Measurements from ENCODE around the gene PLCB2. TPM values are rescaled to one million over a fixed set of nuclear protein-coding genes. Genes with fewer than 3 reads are reported as not detected.

PLCB2 gene
- total RNA-seq, 5 donors from 2014 or later (not counting 1 experiment from before 2014, with no cell fraction given): 242 to 293 (median 245) TPM

GRCh38 chr15:40239404-40239692 is 68.4 kb downstream of the PLCB2 start:
- H3K9me3 ChIP-seq: no peaks in the 10 kb centered on the region
- H3K36me3 ChIP-seq (ENCODE audit: control insufficient read depth in 2 of 2, extremely low read depth in 1 of 2, insufficient read depth in 1 of 2, low read length in 1 of 2): no peaks in the 10 kb centered on the region
- H3K4me3 Mint-ChIP-seq: peak overlapping the region in 1 of 3 donors; percentile 40
- no peak for ATAC-seq (replicated peaks in 1 of 4)
- peak overlapping the region in 1 of 2 donors; percentile 46 for H3K4me3 ChIP-seq (ENCODE audit: control insufficient read depth in 1 of 2, extremely low read depth in 1 of 2, low read length in 1 of 2)
- ChIA-PET CTCF (interaction anchor here in 1 of 2 donors (0.6 kb wide), 1 partner anchor 22 kb away, joined by 3 read pairs; no protein-coding TSS in a partner anchor), POLR2A (interaction anchor here in 1 of 2 donors (1.0 kb wide), 1 partner anchor 11 kb away, joined by 3 read pairs; no protein-coding TSS in a partner anchor)
- H3K4me1 ChIP-seq (ENCODE audit: control insufficient read depth in 1 of 2, extremely low read depth in 1 of 2, insufficient read depth in 2 of 2, low read length in 2 of 2): peaks cover 0 to 11% of the 10 kb centered on the region in 2 experiments
- H3K27ac ChIP-seq (ENCODE audit: low read length): no peak overlapping the region
- peak in 1 of 35 experiments; percentile 5 for DNase-seq
- H3K9me3 Mint-ChIP-seq: no peaks in the 10 kb centered on the region
- peak overlapping the region in 1 of 2 donors; percentile 33 for H3K27ac Mint-ChIP-seq
- WGBS (ENCODE audit: insufficient coverage): 83% methylated on average over 2 of the region's 5 CpGs
- no peaks in the 10 kb centered on the region for H3K36me3 Mint-ChIP-seq
- H3K4me1 Mint-ChIP-seq: peaks cover 6 to 9% (median 9%) of the 10 kb centered on the region in 3 donors
- peaks cover 0 to 44% of the 10 kb centered on the region in 2 experiments for H3K27me3 ChIP-seq (replicated peaks in 1 of 2; ENCODE audit: control insufficient read depth in 2 of 2, extremely low read depth in 1 of 2, insufficient read depth in 2 of 2, low read length in 1 of 2)
- H3K27me3 Mint-ChIP-seq: peaks cover 16 to 30% of the 10 kb centered on the region in 2 donors

- no peaks in the 10 kb centered on the region for H3K9me3 ChIP-seq
- Mint-ChIP-seq H3K27me3 (peaks cover 16 to 30% of the 10 kb centered on the region in 2 donors), H3K36me3 (no peaks in the 10 kb centered on the region), H3K4me3 (peak within 1 kb of the TSS; percentile 17 to 49 (median 46)), H3K27ac (peak within 1 kb of the TSS in 1 of 2 donors; percentile 33), H3K4me1 (peaks cover 6 to 9% (median 9%) of the 10 kb centered on the region in 3 donors), H3K9me3 (no peaks in the 10 kb centered on the region)
- 4% methylated on average over 28 of the region's 39 CpGs for WGBS (ENCODE audit: insufficient coverage)
- CTCF ChIA-PET: interaction anchor here (0.6 to 0.7 kb wide), 3 partner anchors 16 to 101 kb away, joined by 3 to 10 read pairs (median 4); no protein-coding TSS in a partner anchor
- DNase-seq (peak in 9 of 35 experiments; percentile 2 to 27 (median 12)), ATAC-seq (replicated peaks in 1 of 4) (peak in 1 of 4 experiments; percentile 47)
- H3K36me3 ChIP-seq (ENCODE audit: control insufficient read depth in 2 of 2, extremely low read depth in 1 of 2, insufficient read depth in 1 of 2, low read length in 1 of 2): no peaks in the 10 kb centered on the region
- H3K27me3 ChIP-seq (replicated peaks in 1 of 2; ENCODE audit: control insufficient read depth in 2 of 2, extremely low read depth in 1 of 2, insufficient read depth in 2 of 2, low read length in 1 of 2): peaks cover 0 to 44% of the 10 kb centered on the region in 2 experiments
- H3K27ac ChIP-seq (ENCODE audit: low read length): no peak within 1 kb of the TSS
- peaks cover 0 to 11% of the 10 kb centered on the region in 2 experiments for H3K4me1 ChIP-seq (ENCODE audit: control insufficient read depth in 1 of 2, extremely low read depth in 1 of 2, insufficient read depth in 2 of 2, low read length in 2 of 2)
- peak within 1 kb of the TSS in 1 of 2 donors; percentile 46 for H3K4me3 ChIP-seq (ENCODE audit: control insufficient read depth in 1 of 2, extremely low read depth in 1 of 2, low read length in 1 of 2)
- POLR2A ChIA-PET: interaction anchor here in 1 of 2 donors (1.0 kb wide), 1 partner anchor 12 kb away, joined by 3 read pairs; no protein-coding TSS in a partner anchor
These were observed 69.0 kb downstream of the PLCB2 start, which contains the start of gene PAK6 for GRCh38 chr15:40238532-40239403. TSS of gene PAK6 (plus strand) at chr15:40239063. CDS start at chr15:40264786, 25,723 bp downstream.

Other genes with a start within 250 kb of the PLCB2 start
- 10 to 100 TPM in 3 of 5 donors, 1 to 10 TPM in 2; 6.6 to 46.7 (median 42.4) TPM for gene BMF, start 199.1 kb downstream of the PLCB2 start, total RNA-seq
- gene BUB1B, start 146.9 kb downstream of the PLCB2 start, total RNA-seq: 1 to 10 TPM in 4 of 5 donors, under 1 TPM in 1; 0.79 to 2.2 (median 1.9) TPM
- 1 to 10 TPM in 2 of 5 donors, under 1 TPM in 1, not detected in 2; 0.28 to 2.1 (median 1.4) TPM for gene PAK6, start 68.9 kb downstream of the PLCB2 start, total RNA-seq
- under 1 TPM in 2 of 5 donors, not detected in 3; 0.23 to 0.38 TPM for gene ANKRD63, start 24.9 kb downstream of the PLCB2 start, total RNA-seq
- 10 to 100 TPM in 1 of 5 donors, 1 to 10 TPM in 4; 5.5 to 10.9 (median 6.4) TPM for gene INAFM2, start 15.8 kb upstream of the PLCB2 start, total RNA-seq
- gene CCDC9B, start 33.0 kb upstream of the PLCB2 start, total RNA-seq: 1 to 10 TPM in 4 of 5 donors, under 1 TPM in 1; 0.80 to 2.2 (median 1.7) TPM
- gene PHGR1, start 43.1 kb upstream of the PLCB2 start, total RNA-seq: under 1 TPM in 1 of 5 donors, not detected in 4; 0.70 TPM
- 1 to 10 TPM in 1 of 5 donors, under 1 TPM in 4; 0.03 to 1.4 (median 0.18) TPM for gene DISP2, start 50.3 kb upstream of the PLCB2 start, total RNA-seq
- gene KNSTRN, start 74.8 kb upstream of the PLCB2 start, total RNA-seq: 1 to 10 TPM; 3.8 to 8.0 (median 6.2) TPM
- gene IVD, start 97.9 kb upstream of the PLCB2 start, total RNA-seq: 10 to 100 TPM; 52.3 to 89.8 (median 81.4) TPM
- 10 to 100 TPM; 31.1 to 50.9 (median 48.1) TPM for gene BAHD1, start 133.0 kb upstream of the PLCB2 start, total RNA-seq
- 10 to 100 TPM in 2 of 5 donors, 1 to 10 TPM in 3; 5.8 to 13.3 (median 9.9) TPM for gene CHST14, start 163.0 kb upstream of the PLCB2 start, total RNA-seq

All from T-cell (primary cell).